ENCODE measurements around the gene ABCA3. TPM values are rescaled to one million over a fixed set of nuclear protein-coding genes. Genes with fewer than 3 reads are reported as not detected.

ABCA3 gene
- total RNA-seq, 2 donors from 2014 or later, result 8.2 to 24.7 TPM

DNA sequence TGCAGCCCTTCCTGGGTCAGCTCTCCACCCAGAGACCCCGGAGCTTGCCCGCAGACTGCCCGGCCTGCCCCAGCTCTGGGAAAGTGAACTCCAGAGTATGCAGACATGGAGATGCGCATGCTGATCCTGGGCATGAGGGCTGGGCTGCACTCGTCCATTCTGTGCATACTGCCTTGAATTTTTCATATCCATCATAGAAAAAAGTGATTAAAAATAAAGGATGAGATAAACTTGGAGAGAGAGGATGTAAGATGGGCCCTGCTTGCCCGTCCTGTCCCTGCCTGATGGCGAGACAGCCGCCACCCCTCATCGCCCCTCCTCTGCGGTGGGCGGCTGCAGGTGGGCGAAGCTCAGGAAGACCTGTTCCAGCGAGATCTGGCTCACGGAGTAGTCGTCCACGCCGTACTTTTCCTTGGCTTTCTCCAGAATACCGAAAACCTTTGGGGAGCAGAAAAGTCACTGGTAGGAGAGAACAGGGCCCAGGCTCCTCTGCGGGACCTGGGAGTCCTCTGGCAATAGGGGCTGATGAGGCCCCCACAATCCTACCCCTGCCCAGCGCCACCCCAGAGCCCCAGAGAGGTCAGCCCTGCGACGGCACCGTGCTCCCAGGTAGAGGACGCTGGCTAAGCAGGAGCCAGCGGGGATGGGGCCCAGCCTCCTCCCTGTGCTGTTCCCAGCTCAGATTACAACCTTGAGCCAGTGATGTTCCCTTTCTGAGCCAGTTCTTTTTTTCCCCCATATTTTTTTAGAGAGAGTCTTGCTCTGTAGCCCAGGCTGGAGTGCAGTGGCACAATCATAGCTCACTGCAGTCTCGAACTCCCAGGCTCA lies 63.9 kb downstream of the ABCA3 start:
- no peak for DNase-seq (ENCODE audit: low spot score)
- H3K4me3 ChIP-seq, result no peak overlapping the region
- H3K4me1 ChIP-seq (replicated peaks), result no peaks in the 10 kb centered on the region
- no peaks in the 10 kb centered on the region for H3K27me3 ChIP-seq (replicated peaks; ENCODE audit: insufficient read depth)
- no peaks in the 10 kb centered on the region for H3K9me3 ChIP-seq
- 59% methylated on average over 26 of the region's 26 CpGs for WGBS
- intact Hi-C loops (cut with DNase I), result no loop called here
- H3K36me3 ChIP-seq, result no peaks in the 10 kb centered on the region
- TF ChIP-seq POLR2AphosphoS5 (IDR thresholded peaks at IDR 0.05) (no peak), CTCF (IDR thresholded peaks at IDR 0.05) (no peak), POLR2A (IDR thresholded peaks at IDR 0.05) (no peak)
- no peak overlapping the region for H3K27ac ChIP-seq

DNA sequence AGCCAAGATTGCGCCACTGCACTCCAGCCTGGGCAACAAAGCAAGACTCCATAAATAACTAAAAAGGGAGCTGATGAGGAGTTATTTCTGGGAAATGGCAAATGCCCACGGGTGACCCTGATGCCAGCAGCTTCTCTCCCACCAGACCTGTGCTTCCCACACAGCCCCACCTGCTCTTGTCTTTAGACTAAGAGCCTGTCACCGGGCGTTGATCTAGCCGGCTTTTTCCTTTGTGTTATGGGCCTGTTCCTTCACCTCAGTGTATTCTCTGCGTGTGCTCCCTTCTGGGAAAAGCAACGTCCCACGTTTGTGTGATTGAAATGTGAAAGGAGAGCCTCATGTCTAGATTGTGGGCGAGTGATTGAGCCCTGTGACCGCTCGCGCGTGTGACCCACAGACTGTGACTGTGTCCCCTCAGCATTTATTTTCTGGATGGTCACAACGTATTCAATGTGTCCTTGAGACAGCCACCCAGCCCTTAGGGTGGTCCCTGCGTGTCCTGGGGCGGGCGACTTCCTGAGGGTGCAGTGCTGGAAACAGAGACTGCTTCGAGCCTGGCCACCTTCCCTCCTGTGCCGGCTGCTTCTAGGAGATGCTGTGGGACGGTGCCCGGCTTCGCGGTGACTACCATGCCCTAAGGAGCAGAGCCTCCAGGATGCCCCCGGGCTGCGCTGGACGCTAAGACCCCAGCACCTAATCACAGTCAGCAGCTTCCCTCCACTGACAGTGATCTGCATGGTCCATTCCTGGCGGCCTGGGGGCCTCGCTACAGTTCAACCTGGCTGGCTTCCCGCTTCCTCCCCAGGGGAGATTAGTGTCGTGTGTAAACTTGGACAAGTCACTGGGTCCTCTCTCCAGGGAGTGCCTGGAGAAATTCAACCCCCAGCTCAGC lies 64.8 kb downstream of the ABCA3 start:
- no peak for DNase-seq (ENCODE audit: low spot score)
- TF ChIP-seq POLR2AphosphoS5 (IDR thresholded peaks at IDR 0.05), result no peak
- no peak for TF ChIP-seq POLR2A (IDR thresholded peaks at IDR 0.05)
- no peak for TF ChIP-seq CTCF (IDR thresholded peaks at IDR 0.05)
- Histone ChIP-seq H3K36me3 (no peaks in the 10 kb centered on the region), H3K4me3 (no peak overlapping the region), H3K4me1 (replicated peaks) (no peaks in the 10 kb centered on the region), H3K27ac (no peak overlapping the region), H3K9me3 (no peaks in the 10 kb centered on the region), H3K27me3 (replicated peaks; ENCODE audit: insufficient read depth) (no peaks in the 10 kb centered on the region)
- intact Hi-C loops (cut with DNase I), result no loop called here
- WGBS, result 77% methylated on average over 30 of the region's 30 CpGs

DNA sequence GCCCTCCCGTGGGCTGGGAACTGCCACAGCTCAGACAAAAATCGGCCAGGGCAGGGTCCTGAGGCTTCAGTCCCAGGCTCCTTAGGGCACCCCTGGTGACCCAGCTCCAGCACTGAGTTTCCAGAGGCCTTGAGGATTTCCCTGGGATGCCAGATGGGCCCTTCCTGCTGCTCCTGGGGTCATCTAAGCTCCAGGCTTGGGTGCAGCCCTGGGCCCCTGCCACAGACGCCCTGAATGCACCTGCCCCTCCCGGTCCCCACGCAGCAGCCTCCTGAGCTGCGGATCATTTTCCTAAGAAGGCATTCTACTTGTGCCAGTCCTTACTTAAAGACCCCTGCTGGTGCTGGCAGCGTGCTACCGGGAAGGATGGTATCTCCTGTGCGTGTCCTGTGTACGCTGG lies 66.6 kb downstream of the ABCA3 start:
- no peaks in the 10 kb centered on the region for H3K36me3 ChIP-seq
- WGBS, result 84% methylated on average over 8 of the region's 10 CpGs
- no peaks in the 10 kb centered on the region for H3K27me3 ChIP-seq (replicated peaks; ENCODE audit: insufficient read depth)
- TF ChIP-seq POLR2A (IDR thresholded peaks at IDR 0.05) (no peak), POLR2AphosphoS5 (IDR thresholded peaks at IDR 0.05) (no peak), CTCF (IDR thresholded peaks at IDR 0.05) (no peak)
- no peak overlapping the region for H3K27ac ChIP-seq
- H3K4me1 ChIP-seq (replicated peaks), result peaks cover 4% of the 10 kb centered on the region
- DNase-seq (ENCODE audit: low spot score), result no peak
- no peaks in the 10 kb centered on the region for H3K9me3 ChIP-seq
- H3K4me3 ChIP-seq, result no peak overlapping the region
- intact Hi-C loops (cut with DNase I), result no loop called here

- no peak overlapping the region for H3K4me3 ChIP-seq
- H3K9me3 ChIP-seq, result no peaks in the 10 kb centered on the region
- WGBS, result 74% methylated on average over 16 of the region's 16 CpGs
- no peaks in the 10 kb centered on the region for H3K36me3 ChIP-seq
- H3K27ac ChIP-seq, result no peak overlapping the region
- intact Hi-C loops (cut with DNase I), result no loop called here
- no peaks in the 10 kb centered on the region for H3K27me3 ChIP-seq (replicated peaks; ENCODE audit: insufficient read depth)
- no peak for DNase-seq (ENCODE audit: low spot score)
- H3K4me1 ChIP-seq (replicated peaks), result peaks cover 4% of the 10 kb centered on the region
- TF ChIP-seq POLR2A (IDR thresholded peaks at IDR 0.05), result no peak
- no peak for TF ChIP-seq POLR2AphosphoS5 (IDR thresholded peaks at IDR 0.05)
- no peak for TF ChIP-seq CTCF (IDR thresholded peaks at IDR 0.05)
Observed at GRCh38 chr16:2273484-2273883, 67.0 kb downstream of the ABCA3 start.

Measured in prostate gland (tissue), 2 donors.